KG1 (cell line): ENCODE measurements around the gene HMGN3.
"Not testable (repeated sequence)": the region's sequence is repeated elsewhere in the genome, so short reads cannot be mapped to it uniquely, and the experiment has no call there.

Experiments used
- DNase-seq: peaks from one replicate; lab custom pipeline; 2025; lab: John Stamatoyannopoulos, UW

Gene HMGN3

DNA sequence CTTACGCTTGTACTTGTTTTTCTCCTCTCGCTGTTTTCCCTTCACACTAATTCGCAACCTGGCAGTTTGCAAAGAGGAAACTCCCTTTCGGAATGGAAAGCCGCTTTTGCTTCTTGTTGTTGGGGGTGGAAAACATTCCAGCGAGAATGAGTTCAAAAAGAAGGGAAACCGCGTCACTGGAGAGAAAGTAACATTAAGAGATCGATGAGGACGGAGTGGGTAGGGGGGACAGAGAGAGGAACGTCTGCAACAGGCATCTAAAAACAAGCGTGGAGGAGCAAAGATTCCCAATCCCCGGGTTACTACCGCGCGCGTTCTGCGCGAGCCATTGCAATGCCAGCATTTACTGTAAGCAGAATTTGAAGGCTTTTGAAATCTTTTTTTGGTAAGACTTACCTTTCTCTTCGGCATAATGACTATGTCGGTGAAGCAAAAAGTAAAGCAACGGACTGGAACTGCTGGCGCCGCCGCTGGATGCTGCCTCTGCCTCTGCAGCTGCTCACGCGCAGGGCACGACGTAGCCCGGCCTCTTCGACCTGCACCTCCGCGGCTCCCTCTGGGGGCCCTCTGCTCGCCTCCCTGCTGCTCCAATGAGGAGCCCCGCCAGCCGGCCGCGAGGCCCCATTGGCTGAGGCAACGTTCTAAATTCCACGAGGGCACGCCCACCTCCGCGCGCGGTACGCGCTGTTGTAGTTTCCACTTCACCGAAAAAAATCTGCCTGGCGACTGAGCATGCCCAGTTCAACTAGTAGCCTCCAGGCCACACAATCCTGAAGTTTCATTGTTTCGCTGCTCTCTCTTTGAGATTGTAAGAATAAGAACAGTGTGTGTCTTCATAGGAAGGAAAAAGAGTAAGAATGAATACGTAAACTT, at the start of gene HMGN3:
HMGN3 (minus strand) TSS at position 533 of the 873 bp plus-strand sequence.
- DNase-seq = peak; percentile 92

DNA sequence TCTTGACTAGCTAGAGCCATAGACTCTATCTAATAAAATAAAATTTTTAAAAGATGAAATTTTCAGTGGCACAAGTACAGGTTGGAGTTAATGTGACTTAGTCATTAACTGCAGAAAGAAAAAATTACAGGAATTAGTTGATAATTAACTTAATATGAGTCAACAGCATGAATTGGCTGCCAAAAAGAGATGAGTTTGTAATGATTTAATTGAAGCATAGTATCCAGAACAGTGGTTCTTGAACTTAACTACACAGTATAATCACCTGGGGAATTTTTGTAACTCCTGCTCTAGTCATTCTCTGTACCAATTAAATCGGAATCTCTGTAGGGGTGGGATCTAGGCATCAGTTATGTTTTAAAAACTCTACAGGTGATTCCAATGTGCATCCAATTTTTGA, 46.3 kb upstream of the HMGN3 start:
- DNase-seq = no peak

- no peak for DNase-seq
Observed at GRCh38 chr6:79277109-79277508, 42.6 kb upstream of the HMGN3 start.

DNA sequence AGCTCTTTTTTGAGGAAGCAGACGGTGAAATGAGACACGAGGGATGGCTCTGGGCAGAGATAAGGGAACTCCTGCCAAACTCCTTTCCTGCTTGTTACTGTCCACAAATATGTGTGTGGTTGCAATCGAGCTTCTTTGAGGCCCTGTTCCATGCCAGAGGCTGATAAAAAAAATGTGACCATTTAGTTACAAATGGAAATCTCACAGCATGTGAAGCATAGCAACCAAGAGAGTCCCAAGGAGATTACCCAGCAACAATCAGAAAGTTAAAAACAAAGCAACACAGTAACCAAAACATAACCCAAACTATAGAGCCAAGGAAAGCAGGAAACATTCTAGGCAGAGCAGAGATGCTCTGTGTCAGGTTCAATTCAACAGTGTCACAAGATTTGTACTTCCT, 35.4 kb upstream of the HMGN3 start:
- peak; percentile 57 for DNase-seq

DNA sequence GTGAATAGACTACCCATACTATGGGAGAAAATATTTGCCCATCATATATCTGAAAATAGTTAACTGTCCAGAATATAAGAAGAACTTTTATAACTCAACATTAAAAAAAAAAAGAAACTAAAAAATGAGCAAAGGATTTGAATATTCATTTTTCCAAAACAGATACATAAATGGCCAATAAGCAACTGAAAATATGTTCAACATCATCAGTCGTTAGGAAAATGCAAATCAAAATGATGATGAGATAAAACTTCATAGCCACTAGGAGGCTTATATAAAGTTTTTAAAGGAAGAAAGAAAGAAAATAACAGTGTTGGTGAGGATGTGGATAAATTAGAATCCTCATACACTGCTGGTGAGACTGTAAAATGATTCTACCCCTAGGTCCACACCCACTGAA, 32.6 kb upstream of the HMGN3 start:
- DNase-seq = no peak

DNA sequence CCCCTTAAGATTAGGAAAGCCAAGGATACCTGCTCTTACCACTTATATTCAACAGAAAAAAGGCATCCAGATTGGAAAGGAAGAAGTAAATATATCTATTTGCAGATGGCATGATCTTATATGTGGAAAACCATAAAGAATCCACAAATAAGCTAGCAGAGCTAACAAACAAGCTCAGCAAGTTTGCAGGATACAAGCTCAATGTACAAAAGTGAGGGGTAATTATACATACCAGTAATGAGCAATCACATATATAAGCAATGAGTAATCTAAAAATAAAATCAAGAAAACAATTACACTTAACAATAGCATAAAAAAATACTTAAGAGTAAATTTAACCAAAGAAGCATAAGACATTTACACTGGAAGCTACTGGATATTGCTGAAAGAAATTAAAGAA, 31.6 kb upstream of the HMGN3 start:
- DNase-seq = no peak

GRCh38 chr6:79263359-79263758, 28.9 kb upstream of the HMGN3 start:
- DNase-seq = no peak

GRCh38 chr6:79261666-79262065, 27.2 kb upstream of the HMGN3 start:
- no peak for DNase-seq

GRCh38 chr6:79260772-79261171, 26.3 kb upstream of the HMGN3 start:
- DNase-seq = no peak

- DNase-seq = no peak
Observed at GRCh38 chr6:79257381-79258205, 23.1 kb upstream of the HMGN3 start.

DNA sequence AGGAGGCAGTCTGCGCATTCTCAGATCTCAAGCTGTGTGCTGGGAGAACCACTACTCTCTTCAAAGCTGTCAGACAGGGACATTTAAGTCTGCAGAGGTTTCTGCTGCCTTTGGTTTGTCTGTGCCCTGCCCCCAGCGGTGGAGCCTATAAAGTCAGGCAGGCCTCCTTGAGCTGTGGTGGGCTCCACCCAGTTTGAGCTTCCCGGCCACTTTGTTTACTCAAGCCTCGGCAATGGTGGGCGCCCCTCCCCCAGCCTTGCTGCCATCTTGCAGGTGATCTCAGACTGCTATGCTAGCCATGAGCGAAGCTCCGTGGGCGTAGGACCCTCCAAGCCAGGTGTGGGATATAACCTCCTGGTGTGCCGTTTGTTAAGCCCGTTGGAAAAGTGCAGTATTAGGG, 22.3 kb upstream of the HMGN3 start:
- DNase-seq = not testable (repeated sequence)

DNA sequence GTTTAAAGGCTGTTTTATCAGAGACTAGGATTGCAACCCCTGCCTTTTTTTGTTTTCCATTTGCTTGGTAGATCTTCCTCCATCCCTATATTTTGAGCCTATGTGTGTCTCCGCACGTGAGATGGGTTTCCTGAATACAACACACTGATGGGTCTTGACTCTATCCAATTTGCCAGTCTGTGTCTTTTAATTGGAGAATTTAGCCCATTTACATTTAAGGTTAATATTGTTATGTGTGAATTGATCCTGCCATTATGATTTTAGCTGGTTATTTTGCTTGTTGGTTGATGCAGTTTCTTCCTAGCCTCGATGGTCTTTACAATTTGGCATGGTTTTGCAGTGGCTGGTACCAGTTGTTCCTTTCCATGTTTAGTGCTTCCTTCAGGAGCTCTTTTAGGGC, 20.6 kb upstream of the HMGN3 start:
- not testable (repeated sequence) for DNase-seq

GRCh38 chr6:79250559-79250958, 16.1 kb upstream of the HMGN3 start:
- DNase-seq = no peak

DNA sequence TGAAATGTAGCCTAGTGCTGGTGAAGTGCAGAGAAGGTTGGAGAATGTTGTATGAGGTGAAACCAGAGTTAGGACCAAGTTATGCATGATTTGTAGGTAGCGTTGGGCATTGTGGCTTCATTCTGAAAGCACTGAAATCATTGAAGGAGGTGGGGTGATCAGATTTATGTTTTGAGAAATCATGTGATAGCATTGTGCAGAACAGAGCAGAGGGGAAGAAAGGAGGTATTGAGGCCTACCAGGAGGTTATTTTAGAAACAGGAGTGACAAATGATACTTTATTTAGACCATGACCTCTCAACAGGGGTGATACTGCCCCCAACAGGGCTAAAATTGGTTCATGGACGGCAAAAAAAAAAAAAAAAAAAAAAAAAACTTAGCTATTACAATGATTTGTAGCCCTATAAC, 15.6 kb upstream of the HMGN3 start:
- DNase-seq = no peak

DNA sequence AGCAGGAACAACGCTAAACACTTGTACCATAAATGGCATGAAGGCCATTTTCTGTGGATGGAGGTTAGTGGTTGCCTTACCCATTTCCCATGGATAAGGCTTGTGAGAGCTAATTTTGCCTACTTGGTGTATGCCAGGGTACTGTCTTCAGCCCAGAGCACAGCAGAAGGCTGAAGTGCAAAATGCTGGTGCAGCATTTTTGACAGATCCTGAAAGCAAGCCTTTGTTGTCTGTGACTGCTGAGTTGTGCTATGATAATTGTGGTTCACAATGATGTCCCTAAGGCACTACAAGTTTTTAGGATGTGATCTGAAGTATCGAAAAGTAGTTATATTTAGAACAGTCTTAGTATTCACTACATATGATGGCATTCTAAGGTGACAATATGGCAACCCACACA, 14.7 kb upstream of the HMGN3 start:
- no peak for DNase-seq

GRCh38 chr6:79246891-79247290, 12.4 kb upstream of the HMGN3 start:
- DNase-seq = no peak

DNA sequence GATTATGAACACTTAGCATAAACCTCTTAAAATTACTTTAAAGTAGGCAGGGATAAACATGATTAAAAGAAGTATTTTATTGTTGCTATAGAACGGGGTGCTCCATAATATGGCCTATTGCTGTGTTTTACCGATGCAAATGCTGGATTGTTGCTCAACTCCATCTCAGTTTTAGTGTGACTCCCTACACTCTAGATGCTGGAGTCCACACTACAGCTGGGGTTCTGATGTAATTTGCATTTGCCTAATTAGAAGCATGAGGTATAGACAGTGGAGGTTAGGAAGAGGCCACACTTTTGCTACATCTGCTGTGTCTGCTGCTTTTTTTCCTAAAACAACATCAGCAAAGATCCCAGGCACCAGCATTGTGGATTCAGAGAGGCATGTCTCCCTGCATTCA, 6.7 kb upstream of the HMGN3 start:
- DNase-seq = no peak

GRCh38 chr6:79240509-79240908, 6.0 kb upstream of the HMGN3 start:
- no peak for DNase-seq

DNA sequence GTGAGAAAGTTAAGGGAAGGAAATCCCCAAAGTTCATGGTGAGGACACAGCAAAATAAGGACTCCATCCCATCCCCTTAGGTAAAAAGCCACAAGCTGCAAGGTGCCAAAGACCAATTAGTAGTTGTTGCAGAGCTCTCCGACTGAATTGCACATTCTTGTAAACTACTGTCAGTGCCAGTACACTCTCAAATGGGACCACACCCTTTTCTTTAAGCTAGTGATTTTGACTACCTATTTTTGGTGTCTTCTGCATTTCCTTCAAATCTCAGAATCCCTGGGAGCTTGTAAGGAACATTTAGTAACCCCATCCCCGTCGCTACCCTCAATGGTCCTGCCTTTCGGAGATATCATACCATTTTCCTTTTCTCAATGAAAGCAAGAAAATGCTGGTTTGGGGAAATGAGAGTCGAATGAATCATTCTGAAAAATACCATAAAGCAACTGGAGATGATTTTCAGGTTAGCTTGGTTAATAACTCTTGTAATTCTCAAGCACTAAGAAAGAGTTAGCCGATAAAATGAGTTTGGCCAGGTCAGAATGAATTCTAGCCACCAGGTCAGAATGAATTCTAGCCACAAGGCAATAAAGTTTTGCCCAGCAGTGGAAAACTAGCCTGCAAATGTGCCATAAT, 5.2 kb upstream of the HMGN3 start:
- DNase-seq = no peak

DNA sequence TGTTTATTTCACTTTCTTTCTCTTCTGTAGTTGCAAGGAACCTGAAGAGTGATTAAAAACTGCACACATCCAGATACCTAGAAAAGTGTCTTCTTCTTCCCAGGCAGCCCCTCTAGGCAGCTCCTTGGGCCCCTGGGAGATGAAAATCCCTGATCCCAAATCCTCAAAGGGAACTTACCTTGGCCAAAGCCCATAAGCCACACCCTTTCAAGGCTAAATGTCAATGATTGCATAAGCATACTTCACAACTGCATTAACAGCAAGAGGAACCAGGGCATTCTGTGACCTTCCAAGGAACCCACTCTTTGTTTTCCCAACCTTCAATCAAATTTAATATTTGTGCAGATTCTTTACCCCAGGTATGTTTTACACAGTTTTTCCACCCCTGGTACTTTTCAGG, 4.4 kb upstream of the HMGN3 start:
- no peak for DNase-seq

DNA sequence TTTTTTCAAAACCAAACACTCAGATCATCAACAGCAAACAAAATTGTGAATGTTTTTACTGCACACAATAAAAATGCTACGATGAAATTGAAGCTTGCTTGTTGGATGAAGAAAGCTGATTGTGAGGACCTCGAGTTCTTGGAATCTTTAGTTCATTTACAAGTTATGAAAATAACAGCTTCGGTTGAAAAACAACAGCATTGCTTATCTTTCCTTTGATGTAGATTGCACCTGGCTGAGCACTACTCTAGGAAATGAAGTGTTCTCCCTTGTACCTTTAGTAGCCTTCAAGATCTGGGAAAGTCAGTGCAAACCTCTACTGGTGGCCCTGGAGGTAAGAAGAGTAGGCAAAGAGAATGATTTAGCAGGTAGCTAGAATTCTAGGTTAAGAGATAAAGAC, 2.2 kb upstream of the HMGN3 start:
- DNase-seq = no peak

- DNase-seq = peak; percentile 79
Observed at GRCh38 chr6:79233611-79234149, 802 bp downstream of the HMGN3 start.
